Lower leg skin (tissue), 3 donors: ENCODE results near the gene SORL1.

ENCODE experiments used
- CTCF ChIP-seq, 3 donors: fragments of 450-650 bp; IDR thresholded peaks; one replicate each; pipeline ENCODE4 v1.5.1; 2016; ENCODE audit warnings: antibody characterized with exemption in 3 of 3, mild to moderate bottlenecking in 3 of 3, moderate library complexity in 2 of 3
- POLR2A ChIP-seq, 2 donors: fragments of 450-650 bp; IDR thresholded peaks; one replicate each; pipeline ENCODE4 v1.6.1; 2016 to 2017; ENCODE audit warnings: antibody characterized with exemption in 2 of 2, mild to moderate bottlenecking in 1 of 2, moderate library complexity in 1 of 2

DNA sequence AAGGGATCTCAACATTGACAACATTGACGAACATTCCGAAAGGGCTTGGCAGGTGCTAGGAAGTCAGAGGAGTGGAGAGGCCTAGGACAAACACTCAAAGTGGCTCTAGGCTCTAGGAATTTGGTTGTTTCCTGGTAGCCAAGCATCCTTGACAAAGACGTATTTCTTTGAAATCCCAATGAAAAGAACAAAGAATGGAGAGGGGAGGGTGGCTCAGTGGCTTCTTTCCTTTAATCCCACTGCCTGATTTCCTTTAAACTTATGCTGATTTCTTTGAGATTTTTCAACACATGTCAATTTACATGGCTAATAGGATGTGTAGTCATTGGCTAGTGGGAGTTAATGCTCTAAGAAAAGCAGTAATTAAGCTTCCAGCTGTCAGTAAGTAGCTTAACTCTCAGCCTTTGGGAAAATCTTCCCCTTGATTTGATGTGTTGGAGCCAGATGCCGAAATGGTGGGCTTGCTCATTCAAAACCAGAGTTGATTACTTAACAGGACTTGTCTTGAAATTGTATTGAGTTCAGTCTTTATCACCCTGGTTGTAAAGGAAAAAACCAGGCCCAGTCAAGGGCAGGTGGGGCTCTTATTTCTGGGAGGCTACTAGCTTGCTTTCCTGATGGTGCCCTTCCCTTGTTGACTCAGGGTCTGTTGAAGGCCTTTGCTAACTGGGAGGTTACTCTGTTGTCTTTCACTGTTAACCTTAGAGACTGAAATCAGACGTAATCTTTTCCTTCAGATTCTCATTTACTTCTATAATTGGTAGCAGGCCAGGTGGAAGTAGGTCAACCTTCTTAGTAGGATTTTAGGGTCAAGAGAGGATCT, 45.3 kb downstream of the SORL1 start:
- no peak for TF ChIP-seq POLR2A (IDR thresholded peaks at IDR 0.05)
- TF ChIP-seq CTCF (IDR thresholded peaks at IDR 0.05), result no peak
